Stimulated activated CD8-positive, alpha-beta memory T cell treated with anti-CD3 and anti-CD28 coated beads, Interleukin-15, amount 100 ng/mL, for 48 hours (primary cell): ENCODE measurements around the gene TCF25.

Experiments
- DNase-seq, 2 donors: peaks; one replicate each; pipeline ENCODE4 v3.0.0-alpha.2; 2020; ENCODE audit warnings: low read depth in 2 of 2

TCF25 gene

GRCh38 chr16:89844739-89845339 is 28.6 kb upstream of the TCF25 start:
- DNase-seq: no peak

GRCh38 chr16:89845417-89845816 is 28.0 kb upstream of the TCF25 start:
- DNase-seq: no peak

- DNase-seq: no peak
These were observed 26.1 kb upstream of the TCF25 start for GRCh38 chr16:89847051-89847939.

GRCh38 chr16:89847940-89848297 is 25.5 kb upstream of the TCF25 start:
- DNase-seq: no peak

GRCh38 chr16:89848974-89849373 is 24.4 kb upstream of the TCF25 start:
- DNase-seq: no peak

GRCh38 chr16:89853306-89853993 is 19.9 kb upstream of the TCF25 start:
- no peak for DNase-seq

GRCh38 chr16:89855301-89855945 is 18.0 kb upstream of the TCF25 start:
- DNase-seq: no peak

GRCh38 chr16:89855986-89856385 is 17.4 kb upstream of the TCF25 start:
- DNase-seq: no peak

GRCh38 chr16:89858973-89859614 is 14.3 kb upstream of the TCF25 start:
- DNase-seq: no peak

GRCh38 chr16:89859615-89860007 is 13.8 kb upstream of the TCF25 start:
- DNase-seq: no peak

GRCh38 chr16:89860747-89861304 is 12.6 kb upstream of the TCF25 start:
- DNase-seq: peak; percentile 61 to 65

GRCh38 chr16:89861648-89862047 is 11.7 kb upstream of the TCF25 start:
- no peak for DNase-seq

- no peak for DNase-seq
These were observed 10.7 kb upstream of the TCF25 start for GRCh38 chr16:89862732-89863131.

GRCh38 chr16:89863741-89864526 is 9.5 kb upstream of the TCF25 start:
- DNase-seq: no peak

GRCh38 chr16:89864527-89864820 is 8.9 kb upstream of the TCF25 start:
- DNase-seq: no peak

GRCh38 chr16:89867918-89868317 is 5.5 kb upstream of the TCF25 start:
- DNase-seq: no peak

GRCh38 chr16:89869911-89870310 is 3.5 kb upstream of the TCF25 start:
- DNase-seq: no peak

- no peak for DNase-seq
These were observed 3.0 kb upstream of the TCF25 start for GRCh38 chr16:89870440-89870839.

GRCh38 chr16:89871895-89872294 is 1.5 kb upstream of the TCF25 start:
- no peak for DNase-seq

- DNase-seq: peak; percentile 93 to 95
These were observed 739 bp downstream of the TCF25 start for GRCh38 chr16:89873972-89874689.
